MCF 10A (cell line): ENCODE results near the gene C20orf173. TPM values are rescaled to one million over a fixed set of nuclear protein-coding genes. Genes with fewer than 3 reads are reported as not detected.

Experiments used
- BruUV-seq: library from RNA; stranded (reverse); fragments of 400-500 nt; replicated peaks from 2 replicates; lab custom pipeline; 2021; lab: Mats Ljungman, UMichigan
- CTCF ChIA-PET: fragments of 300-600 bp; sonication (Branson Sonifier 250); formaldehyde crosslinking; extraction: SDS; loops from one replicate; lab custom pipeline; 2021; ENCODE audit warnings: antibody characterized with exemption, inconsistent platforms; lab: Yijun Ruan, JAX
- POLR2A ChIA-PET: fragments of 300-600, 350-650 bp; sonication (Branson Sonifier 250); formaldehyde crosslinking; extraction: SDS; loops from one replicate; lab custom pipeline; 2020; ENCODE audit warnings: antibody characterized with exemption, inconsistent platforms; lab: Yijun Ruan, JAX
- DNase-seq: peaks from one replicate; pipeline ENCODE4 v3.0.0-alpha.2; 2018; ENCODE audit not compliant: unreplicated experiment
- H3K27ac Mint-ChIP-seq: one replicate; pipeline ENCODE4 v1.8.0; 2022; ENCODE audit warnings: mild to moderate bottlenecking, low read depth, mixed read lengths; ENCODE audit not compliant: unreplicated experiment
- H3K27me3 Mint-ChIP-seq: one replicate; pipeline ENCODE4 v1.8.0; 2022; ENCODE audit warnings: mixed read lengths; ENCODE audit not compliant: insufficient read depth, unreplicated experiment
- H3K36me3 Mint-ChIP-seq: one replicate; pipeline ENCODE4 v1.8.0; 2022; ENCODE audit warnings: mild to moderate bottlenecking, moderate library complexity, mixed read lengths; ENCODE audit not compliant: insufficient read depth, unreplicated experiment
- H3K4me1 Mint-ChIP-seq: one replicate; pipeline ENCODE4 v1.8.0; 2022; ENCODE audit warnings: mixed read lengths; ENCODE audit not compliant: insufficient read depth, unreplicated experiment
- H3K4me3 Mint-ChIP-seq: one replicate; pipeline ENCODE4 v1.8.0; 2022; ENCODE audit warnings: mild to moderate bottlenecking, moderate library complexity, mixed read lengths; ENCODE audit not compliant: unreplicated experiment
- H3K9me3 Mint-ChIP-seq: one replicate; pipeline ENCODE4 v1.8.0; 2022; ENCODE audit warnings: mixed read lengths; ENCODE audit not compliant: unreplicated experiment
- intact Hi-C: fragments of 100-400 bp; cut with micrococcal nuclease; formaldehyde crosslinking; loops from 2 replicates; pipeline ENCODE4 v1.14.1; 2022
- total RNA-seq: library from RNA; stranded (reverse); gene quantifications from 2 replicates; pipeline ENCODE4 v1.2.3, GENCODE V29; 2022
- TF ChIP-seq, protein P1 (sequence below): fragments of 200-600 bp; IDR thresholded peaks from one replicate; pipeline ENCODE4 v1.8.0; 2022; ENCODE audit warnings: antibody characterized with exemption, mild to moderate bottlenecking; ENCODE audit not compliant: unreplicated experiment

C20orf173 gene
- total RNA-seq, 1 experiment from 2014 or later: not detected

DNA sequence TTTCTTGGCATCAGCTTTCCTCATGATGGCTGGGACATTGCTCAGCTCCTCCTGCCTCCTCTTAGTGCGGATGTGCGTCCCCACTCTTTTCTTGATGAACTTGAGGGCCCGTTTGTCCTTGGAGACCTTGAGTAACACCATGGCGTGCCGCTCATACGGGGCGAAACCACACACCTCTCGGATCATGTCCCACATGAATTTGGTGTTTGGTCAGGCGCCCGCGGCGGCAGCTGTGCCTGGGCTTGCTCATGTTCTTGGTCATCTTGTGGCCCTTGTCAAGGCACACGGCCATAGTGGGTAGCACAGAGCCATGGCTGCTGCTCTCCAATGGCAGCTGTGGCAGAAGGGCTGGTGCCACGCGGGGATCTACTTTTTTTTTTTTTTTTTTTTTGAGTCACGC, 15.0 kb upstream of the C20orf173 start:
- Mint-ChIP-seq H3K4me1 (peaks cover 7% of the 10 kb centered on the region), H3K4me3 (no peak overlapping the region), H3K36me3 (peaks cover 34% of the 10 kb centered on the region), H3K9me3 (no peaks in the 10 kb centered on the region), H3K27me3 (no peaks in the 10 kb centered on the region), H3K27ac (no peak overlapping the region)
- ChIA-PET POLR2A (no interaction called here), CTCF (interaction anchor here (0.7 kb wide), 1 partner anchor 1353 kb away, joined by 3 read pairs; no protein-coding TSS in a partner anchor)
- no peak for DNase-seq
- no TSS peak for BruUV-seq
- TF ChIP-seq, protein P1, sequence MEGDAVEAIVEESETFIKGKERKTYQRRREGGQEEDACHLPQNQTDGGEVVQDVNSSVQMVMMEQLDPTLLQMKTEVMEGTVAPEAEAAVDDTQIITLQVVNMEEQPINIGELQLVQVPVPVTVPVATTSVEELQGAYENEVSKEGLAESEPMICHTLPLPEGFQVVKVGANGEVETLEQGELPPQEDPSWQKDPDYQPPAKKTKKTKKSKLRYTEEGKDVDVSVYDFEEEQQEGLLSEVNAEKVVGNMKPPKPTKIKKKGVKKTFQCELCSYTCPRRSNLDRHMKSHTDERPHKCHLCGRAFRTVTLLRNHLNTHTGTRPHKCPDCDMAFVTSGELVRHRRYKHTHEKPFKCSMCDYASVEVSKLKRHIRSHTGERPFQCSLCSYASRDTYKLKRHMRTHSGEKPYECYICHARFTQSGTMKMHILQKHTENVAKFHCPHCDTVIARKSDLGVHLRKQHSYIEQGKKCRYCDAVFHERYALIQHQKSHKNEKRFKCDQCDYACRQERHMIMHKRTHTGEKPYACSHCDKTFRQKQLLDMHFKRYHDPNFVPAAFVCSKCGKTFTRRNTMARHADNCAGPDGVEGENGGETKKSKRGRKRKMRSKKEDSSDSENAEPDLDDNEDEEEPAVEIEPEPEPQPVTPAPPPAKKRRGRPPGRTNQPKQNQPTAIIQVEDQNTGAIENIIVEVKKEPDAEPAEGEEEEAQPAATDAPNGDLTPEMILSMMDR: no peak
- intact Hi-C loops: no loop called here

DNA sequence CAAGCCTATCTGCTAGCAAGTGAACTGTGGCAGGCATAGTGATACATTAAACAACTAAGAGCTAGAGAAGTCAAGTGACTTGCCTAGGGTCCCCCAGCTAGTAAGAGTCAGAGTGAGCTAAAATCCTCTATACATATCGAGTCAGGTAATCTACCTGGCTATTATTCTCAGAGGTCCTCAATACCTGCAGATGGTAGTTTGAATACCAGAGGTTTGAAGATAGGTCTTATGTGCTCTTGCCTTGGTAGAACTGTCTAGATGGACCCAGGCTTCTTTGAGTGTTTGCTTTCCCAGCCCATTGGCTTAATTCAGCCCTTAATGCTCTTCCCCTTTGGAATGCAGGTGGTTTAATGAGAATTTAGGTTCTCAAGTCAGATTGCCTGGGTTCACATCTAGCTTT, 13.5 kb upstream of the C20orf173 start:
- no peak overlapping the region for H3K27ac Mint-ChIP-seq
- ChIA-PET CTCF (interaction anchor here (0.7 to 1.2 kb wide), 4 partner anchors 11 to 222 kb away, joined by 3 to 6 read pairs (median 4); no protein-coding TSS in a partner anchor), POLR2A (interaction anchor here (0.5 to 2.1 kb wide), 6 partner anchors 8 to 200 kb away, joined by 3 to 16 read pairs (median 4); no protein-coding TSS in a partner anchor)

DNA sequence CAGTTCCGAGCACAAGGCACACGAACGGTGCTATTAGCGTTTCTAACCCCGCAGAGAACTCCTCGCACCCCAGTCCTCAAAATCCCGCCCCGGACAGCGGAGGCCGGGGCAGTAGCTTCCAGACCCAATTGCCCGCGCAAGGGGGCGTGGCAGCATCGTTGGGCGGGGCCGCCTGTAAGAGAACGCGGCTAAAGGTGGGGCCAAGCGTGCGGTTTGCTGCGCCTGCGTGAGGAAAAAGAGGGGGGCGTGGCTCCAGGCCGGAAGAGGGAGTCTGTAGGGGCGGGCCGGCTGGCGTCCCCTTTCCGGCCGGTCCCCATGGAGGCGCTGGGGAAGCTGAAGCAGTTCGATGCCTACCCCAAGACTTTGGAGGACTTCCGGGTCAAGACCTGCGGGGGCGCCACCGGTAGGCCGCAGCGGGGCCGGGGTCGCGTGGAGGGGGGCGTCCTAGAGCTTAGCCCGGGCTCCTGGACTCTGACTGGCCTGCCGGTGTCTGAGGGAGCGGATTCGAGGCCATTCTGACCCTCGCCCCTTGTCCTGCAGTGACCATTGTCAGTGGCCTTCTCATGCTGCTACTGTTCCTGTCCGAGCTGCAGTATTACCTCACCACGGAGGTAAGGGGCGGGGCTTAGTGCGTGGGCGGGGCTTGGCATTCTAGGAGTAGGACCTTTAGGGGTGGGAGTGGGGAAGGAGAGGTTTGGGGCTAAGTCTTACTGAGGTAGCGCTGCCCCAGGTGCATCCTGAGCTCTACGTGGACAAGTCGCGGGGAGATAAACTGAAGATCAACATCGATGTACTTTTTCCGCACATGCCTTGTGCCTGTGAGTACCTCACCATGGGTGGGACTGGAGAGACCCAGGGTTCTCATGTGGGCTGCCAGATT, 12.6 kb upstream of the C20orf173 start, which contains the start of gene ERGIC3:
TSS of gene ERGIC3 (plus strand) at position 296 of the 880 bp plus-strand sequence. CDS start at position 316, 20 bp downstream.
- ChIA-PET POLR2A (interaction anchor here (0.6 to 2.1 kb wide), 16 partner anchors 9 to 236 kb away, joined by 3 to 16 read pairs (median 4); partner anchors contain the start of genes C20orf173, CPNE1, NFS1 and RBM12), CTCF (interaction anchor here (0.6 to 2.3 kb wide), 9 partner anchors 11 to 583 kb away, joined by 3 to 8 read pairs (median 3); no protein-coding TSS in a partner anchor)
- intact Hi-C loops: no loop called here
- H3K36me3 Mint-ChIP-seq: peaks cover 21% of the 10 kb centered on the region
- H3K27ac Mint-ChIP-seq: peak within 1 kb of the TSS; percentile 91
- peak; percentile 95 for DNase-seq
- H3K4me3 Mint-ChIP-seq: peak within 1 kb of the TSS; percentile 91
- TSS peak; percentile 60 for BruUV-seq
- TF ChIP-seq, protein P1: no peak
- H3K9me3 Mint-ChIP-seq: no peaks in the 10 kb centered on the region
- H3K27me3 Mint-ChIP-seq: no peaks in the 10 kb centered on the region
- H3K4me1 Mint-ChIP-seq: peaks cover 7% of the 10 kb centered on the region

More for the DNA sequence above, 13.5 kb upstream of the C20orf173 start:
- Mint-ChIP-seq H3K36me3 (peaks cover 21% of the 10 kb centered on the region), H3K9me3 (no peaks in the 10 kb centered on the region), H3K4me1 (peaks cover 7% of the 10 kb centered on the region), H3K4me3 (peak overlapping the region; percentile 91), H3K27me3 (no peaks in the 10 kb centered on the region)
- no peak for DNase-seq
- intact Hi-C loops: no loop called here
- TF ChIP-seq, protein P1: no peak
- no TSS peak for BruUV-seq
